ENCODE results near the gene ITPK1.

GRCh38 chr14:93121030-93121834 lies 5.5 kb upstream of the ITPK1 start:
- TF ChIP-seq CTCF (conservative IDR thresholded peaks at IDR 0.05; ENCODE audit: low read length) (no peak), EZH2phosphoT487 (IDR thresholded peaks at IDR 0.05; ENCODE audit: borderline replicate concordance, low read depth, low read length) (no peak)

Measured in OCI-LY7 (cell line).